Mammary epithelial cell (primary cell): ENCODE measurements around the gene MTMR2.

ENCODE experiments used
- EZH2 ChIP-seq: IDR thresholded peaks from 2 replicates; pipeline ENCODE4 v1.6.1; 2012; ENCODE audit warnings: low read length, inconsistent platforms, borderline replicate concordance
- TF ChIP-seq, protein P1 (sequence below), 2 donors: IDR thresholded peaks in 1 of 2; conservative IDR thresholded peaks in 1 of 2; 2 replicates each; pipeline ENCODE4 v1.5.1; 2011 to 2012; ENCODE audit warnings: inconsistent platforms in 2 of 2, low read length in 2 of 2, mild to moderate bottlenecking in 2 of 2, control low read depth in 1 of 2, low read depth in 1 of 2; ENCODE audit not compliant: insufficient read depth in 1 of 2; ENCODE audit errors: extremely low read depth in 1 of 2

DNA sequence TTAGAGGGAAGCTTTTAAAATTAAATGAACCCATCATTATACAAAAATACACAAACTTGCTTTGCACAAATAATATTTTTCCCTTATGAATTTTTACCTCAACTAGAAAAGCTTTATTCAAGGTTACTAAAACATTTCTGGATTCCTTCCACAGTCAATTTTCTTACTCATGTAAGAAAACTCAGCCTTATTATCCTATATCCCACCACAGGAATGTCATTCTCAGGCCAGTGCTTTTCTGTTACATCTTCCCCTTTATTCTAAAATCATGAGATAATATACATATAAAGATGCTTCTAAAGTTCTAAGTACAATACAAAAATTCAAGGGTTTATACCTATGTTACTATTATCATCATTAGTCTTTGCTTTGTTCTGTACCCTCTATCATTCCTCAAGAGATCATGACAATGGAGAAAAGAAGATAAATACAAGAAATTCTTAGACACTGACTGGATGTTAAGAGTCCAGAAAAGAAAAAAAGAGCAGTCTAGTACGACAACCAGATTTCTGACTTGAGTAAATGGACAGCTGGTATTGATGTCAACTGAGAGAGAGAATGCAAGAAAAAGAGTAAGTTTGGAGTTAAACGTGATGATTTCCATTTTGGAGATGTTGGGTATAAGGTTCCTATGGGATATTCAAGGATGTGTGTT lies 60.3 kb downstream of the MTMR2 start:
- TF ChIP-seq, protein P1, sequence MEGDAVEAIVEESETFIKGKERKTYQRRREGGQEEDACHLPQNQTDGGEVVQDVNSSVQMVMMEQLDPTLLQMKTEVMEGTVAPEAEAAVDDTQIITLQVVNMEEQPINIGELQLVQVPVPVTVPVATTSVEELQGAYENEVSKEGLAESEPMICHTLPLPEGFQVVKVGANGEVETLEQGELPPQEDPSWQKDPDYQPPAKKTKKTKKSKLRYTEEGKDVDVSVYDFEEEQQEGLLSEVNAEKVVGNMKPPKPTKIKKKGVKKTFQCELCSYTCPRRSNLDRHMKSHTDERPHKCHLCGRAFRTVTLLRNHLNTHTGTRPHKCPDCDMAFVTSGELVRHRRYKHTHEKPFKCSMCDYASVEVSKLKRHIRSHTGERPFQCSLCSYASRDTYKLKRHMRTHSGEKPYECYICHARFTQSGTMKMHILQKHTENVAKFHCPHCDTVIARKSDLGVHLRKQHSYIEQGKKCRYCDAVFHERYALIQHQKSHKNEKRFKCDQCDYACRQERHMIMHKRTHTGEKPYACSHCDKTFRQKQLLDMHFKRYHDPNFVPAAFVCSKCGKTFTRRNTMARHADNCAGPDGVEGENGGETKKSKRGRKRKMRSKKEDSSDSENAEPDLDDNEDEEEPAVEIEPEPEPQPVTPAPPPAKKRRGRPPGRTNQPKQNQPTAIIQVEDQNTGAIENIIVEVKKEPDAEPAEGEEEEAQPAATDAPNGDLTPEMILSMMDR (conservative IDR thresholded peaks at IDR 0.05 in 1 of 2, IDR thresholded peaks at IDR 0.05 in 1 of 2; ENCODE audit: extremely low read depth in 1 of 2, insufficient read depth in 1 of 2, low read depth in 1 of 2, low read length in 2 of 2): no peak
- TF ChIP-seq EZH2: no peak
